22Rv1 (cell line): ENCODE data around the gene KIF3A.

Experiments
- H3K27ac ChIP-seq: fragments of 450-650 bp; 2 replicates; pipeline ENCODE4 v1.5.1; 2017
- ZFX ChIP-seq: fragments of 450-650 bp; IDR thresholded peaks from 2 replicates; pipeline ENCODE4 v1.6.1; 2017; ENCODE audit warnings: antibody characterized with exemption, borderline replicate concordance
- TF ChIP-seq, protein P1 (sequence below): fragments of 450-650 bp; IDR thresholded peaks from 2 replicates; pipeline ENCODE4 v1.5.1; 2017; ENCODE audit warnings: mild to moderate bottlenecking

The KIF3A gene

DNA sequence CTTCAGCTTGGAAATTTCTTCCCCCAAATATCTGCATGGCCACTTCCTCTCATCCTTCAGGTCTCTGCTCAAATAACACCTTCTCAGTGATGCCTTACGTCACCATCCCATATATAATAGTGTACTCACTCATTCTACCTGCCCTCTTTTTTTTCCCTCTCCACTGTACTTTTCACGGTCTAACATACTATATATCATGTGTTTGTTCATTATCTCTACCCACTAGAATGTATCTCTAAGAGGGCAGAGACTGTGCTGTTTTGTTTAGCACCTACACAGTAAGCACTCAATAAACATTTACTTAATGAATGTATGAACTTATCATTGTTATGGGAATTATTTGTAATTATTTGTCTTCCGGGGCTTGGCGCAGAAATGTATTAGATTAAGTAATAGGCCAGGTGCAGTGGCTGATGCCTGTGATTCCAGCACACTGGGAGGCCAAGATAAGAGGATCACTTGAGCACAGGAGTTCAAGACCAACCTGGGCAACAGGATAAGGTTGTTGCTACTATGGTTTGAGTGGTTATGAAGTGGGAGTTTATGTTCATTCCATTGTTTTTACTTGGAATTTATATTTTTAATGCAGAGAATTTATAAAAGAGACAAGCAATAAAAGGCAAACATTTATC is 85.4 kb downstream of the KIF3A start:
- TF ChIP-seq ZFX: no peak
- TF ChIP-seq, protein P1, sequence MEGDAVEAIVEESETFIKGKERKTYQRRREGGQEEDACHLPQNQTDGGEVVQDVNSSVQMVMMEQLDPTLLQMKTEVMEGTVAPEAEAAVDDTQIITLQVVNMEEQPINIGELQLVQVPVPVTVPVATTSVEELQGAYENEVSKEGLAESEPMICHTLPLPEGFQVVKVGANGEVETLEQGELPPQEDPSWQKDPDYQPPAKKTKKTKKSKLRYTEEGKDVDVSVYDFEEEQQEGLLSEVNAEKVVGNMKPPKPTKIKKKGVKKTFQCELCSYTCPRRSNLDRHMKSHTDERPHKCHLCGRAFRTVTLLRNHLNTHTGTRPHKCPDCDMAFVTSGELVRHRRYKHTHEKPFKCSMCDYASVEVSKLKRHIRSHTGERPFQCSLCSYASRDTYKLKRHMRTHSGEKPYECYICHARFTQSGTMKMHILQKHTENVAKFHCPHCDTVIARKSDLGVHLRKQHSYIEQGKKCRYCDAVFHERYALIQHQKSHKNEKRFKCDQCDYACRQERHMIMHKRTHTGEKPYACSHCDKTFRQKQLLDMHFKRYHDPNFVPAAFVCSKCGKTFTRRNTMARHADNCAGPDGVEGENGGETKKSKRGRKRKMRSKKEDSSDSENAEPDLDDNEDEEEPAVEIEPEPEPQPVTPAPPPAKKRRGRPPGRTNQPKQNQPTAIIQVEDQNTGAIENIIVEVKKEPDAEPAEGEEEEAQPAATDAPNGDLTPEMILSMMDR: no peak
- no peak overlapping the region for H3K27ac ChIP-seq

DNA sequence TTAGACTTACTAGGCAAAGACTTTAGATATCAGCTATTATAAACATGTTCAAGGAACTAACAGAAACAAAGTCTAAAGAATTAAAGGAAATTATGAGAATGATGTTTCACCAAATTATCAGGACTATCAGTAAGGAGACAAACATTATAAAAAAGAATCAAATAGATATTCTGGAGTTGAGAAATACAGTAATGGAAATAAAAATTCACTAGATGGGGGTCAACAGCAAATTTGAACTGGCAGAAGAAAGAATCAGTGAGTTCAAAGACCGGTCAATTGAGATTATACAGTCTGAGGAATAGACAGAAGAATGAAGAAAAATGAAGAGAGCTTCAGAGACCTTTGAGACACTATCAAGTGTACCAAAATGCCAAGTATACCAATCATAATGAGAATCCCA is 89.0 kb downstream of the KIF3A start:
- H3K27ac ChIP-seq: no peak overlapping the region
- TF ChIP-seq, protein P1: no peak

DNA sequence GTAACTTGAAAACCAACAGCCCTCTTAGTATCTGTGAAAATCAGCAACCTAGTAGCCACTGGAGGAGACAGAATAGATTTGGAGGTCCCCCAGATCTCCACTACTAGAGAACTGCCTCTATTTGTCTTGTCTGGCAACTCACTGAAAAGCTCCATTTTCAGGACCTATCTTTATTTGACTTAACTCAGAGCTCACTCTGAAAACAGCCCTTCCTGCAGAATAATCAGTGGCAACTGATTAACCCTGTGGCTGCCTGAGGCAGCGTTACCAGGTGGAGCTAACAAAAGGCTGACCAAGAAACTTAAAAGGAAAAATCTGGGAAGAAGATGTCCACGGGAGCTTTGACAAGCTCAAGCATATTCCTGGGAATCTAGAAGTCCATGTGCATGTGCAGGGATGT is 89.9 kb downstream of the KIF3A start:
- TF ChIP-seq, protein P1: no peak
- no peak for TF ChIP-seq ZFX
- no peak overlapping the region for H3K27ac ChIP-seq

DNA sequence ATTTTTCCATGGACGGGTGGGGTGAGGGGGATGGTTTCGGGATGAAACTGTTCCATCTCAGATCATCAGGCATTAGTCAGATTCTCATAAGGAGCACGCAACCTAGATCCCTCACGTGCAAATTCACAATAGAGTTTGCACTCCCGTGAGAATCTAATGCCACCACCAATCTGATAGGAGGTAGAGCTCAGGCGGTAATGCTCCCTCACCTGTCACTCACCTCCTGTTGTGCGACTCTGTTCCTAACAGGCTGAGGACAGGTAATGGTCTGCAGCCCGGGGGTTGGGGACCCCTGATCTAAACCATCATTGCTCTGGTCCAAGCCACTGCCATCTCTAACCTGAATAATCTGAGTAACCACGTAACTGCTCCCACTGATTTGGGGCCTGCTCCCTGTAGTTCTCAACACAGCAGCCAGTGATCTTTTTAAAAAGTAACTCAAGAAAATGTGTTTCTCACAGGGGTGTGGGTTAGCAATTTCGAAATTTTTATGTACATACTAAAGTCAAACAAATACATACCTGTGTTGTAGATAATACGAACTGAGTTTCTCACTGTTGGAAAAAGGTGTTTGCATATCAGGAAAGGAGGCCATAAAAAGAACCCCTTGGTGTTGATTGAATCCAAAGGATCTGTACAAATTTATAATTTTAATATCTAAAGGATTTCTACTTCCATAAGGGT is 90.6 kb downstream of the KIF3A start:
- TF ChIP-seq, protein P1: no peak
- TF ChIP-seq ZFX: no peak
- no peak overlapping the region for H3K27ac ChIP-seq

DNA sequence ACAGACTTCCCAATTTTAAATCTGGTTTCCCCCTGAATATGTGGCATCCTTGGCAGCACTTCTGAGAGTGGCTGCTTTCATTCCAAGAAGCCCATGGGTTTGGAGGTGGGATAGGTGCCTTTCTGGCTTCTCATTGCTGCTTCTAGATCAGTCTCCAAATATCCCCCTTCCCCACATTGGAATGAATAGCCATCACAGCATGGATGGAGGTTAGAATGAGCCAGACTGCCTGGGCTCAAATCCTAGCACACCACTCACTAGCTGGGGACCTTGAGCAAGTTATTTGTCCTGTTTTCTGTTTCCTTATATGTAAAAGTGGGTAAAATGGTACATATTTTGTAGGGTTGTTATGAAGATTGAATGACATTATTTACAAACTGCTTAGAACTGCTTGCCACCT is 93.2 kb downstream of the KIF3A start:
- TF ChIP-seq, protein P1: no peak
- no peak for TF ChIP-seq ZFX
- H3K27ac ChIP-seq: no peak overlapping the region
